ENCODE results near the gene ARSI.

DNA sequence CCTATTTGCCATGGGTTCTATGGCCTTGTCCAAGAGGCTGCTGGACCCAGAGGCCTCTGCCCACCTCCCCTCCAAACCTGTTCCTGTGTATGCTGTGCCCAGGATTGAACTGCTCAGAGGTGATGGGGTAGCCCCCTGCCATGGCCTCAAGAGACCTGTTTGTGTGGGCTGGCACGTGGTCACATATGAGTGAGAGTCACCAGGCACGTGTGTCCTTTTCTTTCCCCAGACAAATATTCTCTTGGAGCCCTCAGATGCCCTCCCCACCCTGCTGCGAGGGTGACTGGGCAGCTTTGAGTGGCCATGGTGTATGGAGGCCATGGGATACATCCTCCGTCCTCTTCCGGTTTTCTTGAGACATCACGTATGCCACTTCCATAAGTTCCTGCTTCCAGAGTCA lies 43.9 kb upstream of the ARSI start:
- no peak for TF ChIP-seq EP300 (IDR thresholded peaks at IDR 0.05)
- TF ChIP-seq POLR2A (IDR thresholded peaks at IDR 0.05), result no peak
- TF ChIP-seq, protein P1, sequence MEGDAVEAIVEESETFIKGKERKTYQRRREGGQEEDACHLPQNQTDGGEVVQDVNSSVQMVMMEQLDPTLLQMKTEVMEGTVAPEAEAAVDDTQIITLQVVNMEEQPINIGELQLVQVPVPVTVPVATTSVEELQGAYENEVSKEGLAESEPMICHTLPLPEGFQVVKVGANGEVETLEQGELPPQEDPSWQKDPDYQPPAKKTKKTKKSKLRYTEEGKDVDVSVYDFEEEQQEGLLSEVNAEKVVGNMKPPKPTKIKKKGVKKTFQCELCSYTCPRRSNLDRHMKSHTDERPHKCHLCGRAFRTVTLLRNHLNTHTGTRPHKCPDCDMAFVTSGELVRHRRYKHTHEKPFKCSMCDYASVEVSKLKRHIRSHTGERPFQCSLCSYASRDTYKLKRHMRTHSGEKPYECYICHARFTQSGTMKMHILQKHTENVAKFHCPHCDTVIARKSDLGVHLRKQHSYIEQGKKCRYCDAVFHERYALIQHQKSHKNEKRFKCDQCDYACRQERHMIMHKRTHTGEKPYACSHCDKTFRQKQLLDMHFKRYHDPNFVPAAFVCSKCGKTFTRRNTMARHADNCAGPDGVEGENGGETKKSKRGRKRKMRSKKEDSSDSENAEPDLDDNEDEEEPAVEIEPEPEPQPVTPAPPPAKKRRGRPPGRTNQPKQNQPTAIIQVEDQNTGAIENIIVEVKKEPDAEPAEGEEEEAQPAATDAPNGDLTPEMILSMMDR (IDR thresholded peaks at IDR 0.05), result no peak

Measured in upper lobe of left lung (tissue), 4 donors.